Left lobe of liver (tissue), 1 donor: ENCODE results near the gene CES5A. TPM values are rescaled to one million over a fixed set of nuclear protein-coding genes. Genes with fewer than 3 reads are reported as not detected.

Source experiments
- total RNA-seq: library from RNA; stranded (reverse); gene quantifications from one replicate; pipeline ENCODE4 v1.2.1, GENCODE V29; 2021
- donor health status: DM: no; HTN: yes; CAD: no.

CES5A gene
- total RNA-seq, 1 donor from 2014 or later: 4.4 TPM

Other genes with a start within 250 kb of the CES5A start
- not detected for gene SLC6A2, start 219.4 kb downstream of the CES5A start, total RNA-seq
- 2,727 TPM for gene CES1, start 42.3 kb downstream of the CES5A start, total RNA-seq